Neural cell (in vitro differentiated cells): ENCODE results near the gene SMG9.

Experiments
- CTCF ChIP-seq: fragments of 450-650 bp; IDR thresholded peaks from 2 replicates; pipeline ENCODE4 v1.5.1; 2014; ENCODE audit warnings: antibody characterized with exemption, mild to moderate bottlenecking, moderate library complexity; ENCODE audit not compliant: poor library complexity, severe bottlenecking
- EP300 ChIP-seq: fragments of 450-650 bp; conservative IDR thresholded peaks from 2 replicates; pipeline ENCODE4 v1.6.1; 2014; ENCODE audit warnings: antibody characterized with exemption, mild to moderate bottlenecking, moderate library complexity; ENCODE audit not compliant: poor library complexity, severe bottlenecking
- MXI1 ChIP-seq: fragments of 450-650 bp; conservative IDR thresholded peaks from 2 replicates; pipeline ENCODE4 v1.6.1; 2014; ENCODE audit warnings: antibody characterized with exemption, mild to moderate bottlenecking; ENCODE audit not compliant: poor library complexity, severe bottlenecking
- POLR2AphosphoS5 ChIP-seq: IDR thresholded peaks from 2 replicates; pipeline ENCODE4 v1.6.1; 2012
- RAD21 ChIP-seq: fragments of 450-650 bp; conservative IDR thresholded peaks from 2 replicates; pipeline ENCODE4 v1.6.1; 2014; ENCODE audit warnings: antibody characterized with exemption, mild to moderate bottlenecking, moderate library complexity
- REST ChIP-seq: IDR thresholded peaks from 2 replicates; pipeline ENCODE4 v1.6.1; 2012; ENCODE audit warnings: borderline replicate concordance
- SMC3 ChIP-seq: fragments of 450-650 bp; conservative IDR thresholded peaks from 2 replicates; pipeline ENCODE4 v1.6.1; 2014; ENCODE audit warnings: antibody characterized with exemption, mild to moderate bottlenecking, moderate library complexity; ENCODE audit not compliant: poor library complexity
- TAF1 ChIP-seq: IDR thresholded peaks from 2 replicates; pipeline ENCODE4 v1.6.1; 2012; ENCODE audit warnings: low read depth

GRCh38 chr19:43735013-43735412 lies 19.7 kb downstream of the SMG9 start:
- no peak for TF ChIP-seq SMC3
- no peak for TF ChIP-seq CTCF
- TF ChIP-seq EP300, result no peak
- TF ChIP-seq POLR2AphosphoS5, result no peak
- no peak for TF ChIP-seq RAD21
- TF ChIP-seq TAF1, result no peak
- TF ChIP-seq MXI1, result no peak
- TF ChIP-seq REST, result no peak
